Fibroblast of skin of abdomen (primary cell): ENCODE measurements around the gene OR2T1.
"Not testable (repeated sequence)": the region's sequence is repeated elsewhere in the genome, so short reads cannot be mapped to it uniquely, and the experiment has no call there.

ENCODE experiments used
- DNase-seq: peaks from one replicate; pipeline ENCODE4 v3.0.0-alpha.2; 2013

OR2T1 gene

GRCh38 chr1:248436303-248436702 lies 33.5 kb downstream of the OR2T1 start:
- DNase-seq = not testable (repeated sequence)

- DNase-seq = not testable (repeated sequence)
Observed at GRCh38 chr1:248438668-248439067, 35.8 kb downstream of the OR2T1 start.

GRCh38 chr1:248439283-248439682 lies 36.4 kb downstream of the OR2T1 start:
- DNase-seq = not testable (repeated sequence)

- DNase-seq = not testable (repeated sequence)
Observed at GRCh38 chr1:248442500-248443277, 39.8 kb downstream of the OR2T1 start.

GRCh38 chr1:248444603-248445002 lies 41.8 kb downstream of the OR2T1 start:
- DNase-seq = not testable (repeated sequence)

- DNase-seq = not testable (repeated sequence)
Observed at GRCh38 chr1:248445399-248445798, 42.6 kb downstream of the OR2T1 start, which contains the start of gene OR2T2. OR2T2 (plus strand) TSS chr1:248445637; CDS start chr1:248452798, 7,161 bp downstream.

- DNase-seq = not testable (repeated sequence)
Observed at GRCh38 chr1:248448409-248449074, 45.7 kb downstream of the OR2T1 start.

- not testable (repeated sequence) for DNase-seq
Observed at GRCh38 chr1:248449821-248450465, 47.1 kb downstream of the OR2T1 start.

GRCh38 chr1:248450466-248451145 lies 47.8 kb downstream of the OR2T1 start:
- DNase-seq = not testable (repeated sequence)

GRCh38 chr1:248453619-248454018 lies 50.8 kb downstream of the OR2T1 start:
- DNase-seq = not testable (repeated sequence)

- not testable (repeated sequence) for DNase-seq
Observed at GRCh38 chr1:248455045-248455444, 52.2 kb downstream of the OR2T1 start.

GRCh38 chr1:248456635-248457034 lies 53.8 kb downstream of the OR2T1 start:
- not testable (repeated sequence) for DNase-seq
